ENCODE results near the gene MMS22L.

MMS22L gene

DNA sequence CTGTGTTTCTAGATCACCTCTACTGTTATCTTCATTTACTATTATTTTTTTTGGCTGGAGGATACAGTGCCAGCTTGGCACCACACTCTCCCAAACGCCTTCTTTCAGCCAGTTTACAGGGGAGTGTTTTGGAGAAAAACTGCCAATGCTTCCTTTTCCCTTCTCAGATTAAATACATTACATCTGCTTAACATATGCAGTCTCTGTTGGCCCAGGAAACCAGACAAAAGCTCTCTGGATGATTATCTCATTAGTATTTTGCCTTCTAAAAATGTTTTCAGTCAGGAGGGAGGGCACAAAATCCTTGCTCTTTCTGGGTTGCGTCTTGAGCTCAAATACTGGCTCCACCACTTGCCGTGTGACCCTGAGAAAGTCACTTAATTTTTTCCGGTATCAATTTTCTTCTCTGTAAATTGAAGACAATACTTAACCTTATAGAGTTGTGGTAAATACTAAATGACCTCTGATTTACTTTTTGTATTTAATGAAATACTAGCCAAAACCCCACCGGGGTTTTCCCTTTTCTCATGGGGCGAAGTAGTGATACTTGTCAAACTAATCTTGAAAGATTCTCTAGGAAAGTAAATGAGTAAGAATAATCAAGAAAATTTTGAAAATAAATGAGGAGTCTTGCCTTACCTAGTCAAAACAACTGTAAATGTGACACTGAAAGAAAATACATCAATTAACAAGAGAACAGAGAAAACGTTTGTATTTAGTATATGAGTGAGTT lies 146.2 kb downstream of the MMS22L start:
- no peak for DNase-seq

DNA sequence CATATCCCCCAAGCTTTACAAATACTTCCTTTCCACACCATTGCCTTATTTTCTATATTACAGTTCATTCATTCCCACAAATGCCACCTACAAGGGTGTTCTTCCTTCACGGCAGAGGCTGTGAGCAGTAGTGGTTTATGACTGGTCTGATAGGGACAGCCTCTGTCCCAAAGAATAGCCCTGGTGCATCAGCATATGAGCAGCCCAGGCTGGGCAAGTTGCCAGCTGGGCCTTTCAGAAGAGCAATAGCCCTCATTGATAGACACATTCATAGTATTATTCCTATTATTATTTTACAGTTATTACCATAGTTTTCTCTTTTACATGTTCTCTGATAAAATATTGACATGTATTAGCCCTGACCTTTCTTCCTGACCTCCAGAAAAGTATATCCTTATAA lies 149.9 kb downstream of the MMS22L start:
- no peak for DNase-seq

DNA sequence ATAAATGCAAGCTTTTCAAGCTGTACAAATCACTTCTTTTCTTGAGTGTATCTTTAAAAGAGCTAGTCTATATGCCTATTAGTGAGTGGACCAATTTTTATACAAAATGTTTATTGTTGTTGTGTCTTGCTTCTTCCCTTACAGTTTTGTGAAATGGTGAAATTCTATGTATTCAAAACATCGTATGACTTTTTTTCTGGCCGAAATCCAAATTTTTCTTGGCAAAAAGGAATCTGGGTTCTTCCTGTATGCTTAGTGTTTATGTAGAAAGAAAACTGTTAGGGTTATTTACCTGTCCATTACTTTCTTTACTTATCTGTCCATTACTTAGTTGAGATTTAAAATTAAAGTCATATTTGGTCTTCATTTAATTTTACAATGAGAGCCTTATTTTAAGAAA lies 153.9 kb downstream of the MMS22L start:
- DNase-seq, result no peak

DNA sequence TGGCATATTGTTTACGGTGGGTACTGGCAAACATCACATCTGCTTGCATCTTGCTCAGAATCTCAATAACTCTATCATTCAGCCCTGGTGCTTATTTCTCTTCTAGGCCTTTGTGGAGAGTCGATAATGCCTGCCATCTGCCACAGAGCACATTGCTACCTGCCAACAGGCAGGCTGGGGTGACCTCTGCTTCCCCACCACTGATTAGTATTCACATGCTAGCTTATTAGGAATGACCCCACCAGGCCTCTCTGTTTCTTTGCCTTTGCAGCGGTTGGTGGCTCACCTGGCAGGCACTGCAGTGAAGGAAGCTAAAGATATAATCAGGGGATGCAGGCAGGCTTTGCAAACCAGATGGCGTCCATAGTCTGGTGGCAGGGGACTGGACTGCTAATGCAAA lies 154.5 kb downstream of the MMS22L start:
- DNase-seq, result no peak

DNA sequence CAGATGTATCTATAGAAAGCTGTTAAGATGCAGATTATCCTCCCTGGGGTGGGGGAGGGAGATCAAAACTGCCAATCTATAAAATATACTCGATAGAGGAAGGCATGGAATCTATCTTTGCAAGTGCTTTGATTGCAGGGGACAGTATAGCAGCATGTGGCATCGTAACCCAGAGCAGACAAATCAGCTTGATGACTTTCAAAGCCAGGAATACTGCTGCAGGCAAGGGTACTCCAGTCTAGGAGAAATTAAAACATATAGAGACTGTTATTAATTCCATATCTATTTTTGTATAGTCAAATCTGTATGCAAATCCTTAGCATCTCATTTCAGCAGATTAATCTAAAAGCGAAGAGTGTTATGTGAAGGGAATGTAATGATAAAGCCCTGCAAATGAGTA lies 159.4 kb downstream of the MMS22L start:
- no peak for DNase-seq

DNA sequence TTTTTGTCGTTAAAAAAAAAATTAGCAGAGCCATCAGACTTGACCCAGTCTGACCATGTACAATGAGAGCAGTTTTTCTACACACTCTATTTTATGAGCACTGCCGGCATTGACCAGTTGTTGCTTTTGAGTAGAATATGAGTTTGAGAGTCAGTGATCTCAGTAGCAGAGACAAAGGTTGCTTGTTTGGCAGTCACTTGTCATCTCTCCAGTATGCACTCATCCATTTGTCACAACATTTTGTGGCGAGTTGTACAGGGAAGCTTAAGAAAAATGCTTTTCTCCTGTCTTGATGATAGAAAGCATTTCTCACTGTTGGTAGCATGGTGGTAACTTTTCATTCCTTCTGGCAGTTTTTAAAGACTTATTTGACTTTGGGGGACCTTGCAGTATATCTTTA lies 159.9 kb downstream of the MMS22L start:
- no peak for DNase-seq

DNA sequence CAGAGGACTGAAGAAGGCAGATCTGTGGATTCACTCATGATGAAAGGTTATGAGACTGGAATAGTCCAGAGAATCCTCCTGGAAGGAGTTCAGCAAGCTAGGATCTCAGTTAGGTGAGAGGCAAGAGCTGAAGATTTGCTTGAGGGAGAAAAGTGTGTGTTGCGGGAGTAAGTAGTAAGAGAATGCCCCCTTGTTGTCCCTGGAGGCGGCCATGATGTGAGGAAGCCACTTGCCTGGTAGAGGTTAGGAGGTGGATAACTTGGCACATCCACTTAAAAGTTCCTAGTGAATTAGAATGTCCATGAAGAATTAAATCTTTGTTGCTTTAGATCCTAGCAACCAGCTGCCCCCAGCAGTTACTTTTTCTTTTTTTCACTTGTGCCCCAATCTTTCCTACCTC lies 162.5 kb downstream of the MMS22L start:
- DNase-seq, result no peak

DNA sequence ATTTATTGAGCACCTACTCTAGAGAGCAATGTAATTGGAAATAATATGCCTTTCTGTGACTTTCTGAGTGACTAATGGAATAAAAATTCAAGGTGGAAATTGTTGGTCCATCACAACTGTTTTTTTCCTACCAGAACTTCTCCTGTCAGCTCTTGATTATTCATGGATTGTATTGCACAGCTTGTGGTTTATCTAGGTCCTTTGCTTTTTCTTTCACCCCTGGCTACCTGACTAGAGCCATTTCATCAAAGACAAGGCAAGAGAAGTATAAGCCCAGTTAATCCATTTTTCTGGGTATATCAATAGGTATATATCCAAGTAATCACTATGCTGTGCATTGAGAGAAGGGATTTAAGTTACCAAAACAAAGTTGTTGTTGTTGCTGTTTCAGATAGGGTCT lies 168.4 kb downstream of the MMS22L start:
- DNase-seq, result no peak

DNA sequence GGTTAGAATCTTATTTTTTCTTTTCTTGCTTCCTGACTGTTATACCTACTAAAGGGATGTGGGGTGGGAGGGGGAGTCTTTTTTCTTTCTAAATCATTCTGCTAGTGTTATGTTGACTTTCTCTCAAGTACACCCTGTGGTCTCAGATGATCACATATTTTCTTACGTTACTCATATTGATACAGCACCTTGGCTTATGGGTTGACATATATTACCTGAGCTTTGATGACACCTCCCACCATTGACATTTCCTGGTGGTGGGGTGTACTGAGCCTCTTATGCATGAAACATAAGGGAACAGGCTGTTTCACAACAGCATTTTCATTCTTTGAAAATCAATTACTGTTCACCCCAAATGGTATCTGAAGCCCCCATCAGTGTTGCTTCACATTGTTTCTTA lies 169.8 kb downstream of the MMS22L start:
- no peak for DNase-seq

DNA sequence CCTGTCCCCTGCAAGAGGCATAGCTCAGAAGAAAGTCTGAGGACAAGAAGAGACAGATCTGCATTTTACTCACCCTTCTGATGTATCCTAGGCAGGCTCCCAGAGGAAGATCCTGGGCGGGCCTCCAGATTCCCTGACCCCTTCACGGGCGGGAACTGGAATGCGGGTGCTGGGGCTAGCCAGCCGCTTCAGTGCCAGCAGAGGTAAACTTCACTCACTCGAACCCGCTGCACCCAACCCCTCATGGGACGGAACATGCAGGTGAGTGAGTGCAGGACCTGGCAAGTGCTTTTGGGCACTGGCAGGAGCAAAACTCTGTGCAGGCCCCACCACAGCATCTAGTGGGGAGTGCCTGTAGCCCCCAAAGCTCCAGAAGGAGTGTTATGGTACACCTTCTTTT lies 171.8 kb downstream of the MMS22L start:
- DNase-seq, result no peak

DNA sequence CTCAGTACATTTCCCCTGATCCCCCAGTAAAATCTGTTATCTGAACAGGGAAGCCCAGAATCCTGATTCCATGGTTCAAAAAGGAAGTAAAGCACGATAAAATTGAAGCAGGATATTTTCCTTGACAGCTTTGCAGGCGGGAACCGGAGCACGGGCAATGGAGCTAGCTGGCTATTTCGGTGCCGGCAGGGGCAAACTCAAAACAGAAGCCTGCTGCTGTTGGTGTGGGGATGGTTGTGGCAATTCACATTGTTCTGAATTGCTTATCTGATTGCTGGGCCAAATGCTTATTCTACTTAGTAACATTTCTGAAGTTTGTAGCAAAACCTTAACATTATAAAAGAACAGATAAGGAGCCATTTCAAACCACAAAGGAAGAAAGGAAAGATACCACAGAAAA lies 172.4 kb downstream of the MMS22L start:
- DNase-seq, result no peak

DNA sequence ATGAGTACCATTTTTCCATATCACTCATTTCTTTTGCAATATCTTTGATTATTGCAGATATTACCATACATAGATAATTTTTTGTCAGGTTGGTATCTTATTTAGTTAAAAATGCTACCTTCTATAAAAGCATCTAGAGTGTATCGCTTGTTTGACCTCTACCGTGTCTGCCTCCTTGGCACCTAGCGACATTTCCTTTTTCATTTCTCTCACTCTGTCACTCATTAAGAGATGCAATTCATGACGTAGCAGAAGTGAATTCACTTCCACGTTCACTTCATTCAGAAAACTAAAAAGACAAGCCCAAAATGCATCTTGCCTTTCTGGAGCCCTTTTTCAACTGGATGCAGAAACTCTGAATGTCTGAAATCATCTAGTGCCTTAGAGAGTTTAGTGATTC lies 172.9 kb downstream of the MMS22L start:
- DNase-seq, result no peak

DNA sequence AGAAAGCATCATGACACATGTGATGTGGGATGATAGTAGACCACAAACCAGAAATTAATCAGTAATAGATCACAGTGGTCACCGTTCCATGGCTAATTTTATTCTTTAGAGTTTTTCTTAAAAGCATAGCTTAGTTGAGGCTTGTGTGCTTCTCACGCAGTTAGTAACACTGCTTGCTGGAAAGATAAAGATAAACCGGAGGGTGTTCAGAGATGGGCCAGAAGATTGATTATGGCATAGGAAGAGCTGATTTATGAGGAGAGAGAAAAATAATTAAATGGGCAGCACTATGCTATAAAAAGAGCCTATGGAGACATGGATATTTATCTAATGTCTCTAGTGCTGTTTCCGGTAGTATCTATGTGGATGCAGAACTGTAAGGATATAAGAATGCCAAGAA lies 173.6 kb downstream of the MMS22L start:
- no peak for DNase-seq

DNA sequence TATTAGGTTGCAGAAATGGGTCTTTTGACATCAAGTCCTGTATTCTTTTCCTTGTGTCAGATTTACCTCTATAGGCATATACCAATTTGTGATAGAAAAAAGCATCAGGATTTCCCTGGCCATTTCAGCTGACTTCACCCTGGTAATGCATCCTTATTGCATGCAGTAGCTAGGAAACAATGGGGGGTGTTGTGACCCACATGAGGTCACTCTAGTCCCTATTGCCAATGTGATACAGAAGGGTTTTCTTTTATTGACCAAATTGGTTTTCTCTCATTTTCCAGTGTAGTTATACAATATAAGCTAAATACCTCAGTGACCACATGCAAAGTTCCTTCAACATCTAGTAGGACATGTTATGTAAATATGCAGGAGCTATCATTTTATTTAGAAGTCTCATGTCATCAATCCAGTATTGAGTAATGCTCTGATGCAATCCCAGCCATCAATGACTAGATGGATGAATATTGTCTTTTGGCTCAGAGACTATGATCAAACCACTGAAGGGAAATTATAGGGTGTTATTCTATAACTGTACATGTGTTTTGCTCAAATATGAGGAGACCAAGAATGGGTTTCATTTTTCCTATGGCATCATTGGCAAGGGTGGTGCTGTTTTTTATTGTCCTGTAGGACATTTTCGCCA lies 180.7 kb downstream of the MMS22L start:
- DNase-seq, result no peak

DNA sequence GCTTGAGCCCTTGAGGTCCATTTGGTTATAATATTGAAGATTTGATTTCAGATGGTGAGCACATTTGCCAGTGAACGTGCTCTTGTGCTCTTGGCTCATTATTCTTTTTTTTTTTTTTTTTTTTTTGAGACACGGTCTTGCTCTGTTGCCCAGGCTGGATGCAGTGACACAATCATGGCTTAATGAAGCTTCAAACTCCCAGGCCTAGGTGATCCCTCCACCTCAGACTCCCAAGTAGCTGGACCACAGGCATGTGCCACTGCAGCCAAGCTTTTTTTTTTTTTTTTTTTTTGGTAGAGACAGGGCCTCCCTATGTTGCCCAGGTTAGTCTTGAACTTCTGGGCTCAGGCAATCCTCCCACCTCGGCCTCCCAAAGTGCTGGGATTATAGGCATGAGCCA lies 182.3 kb downstream of the MMS22L start:
- DNase-seq, result no peak

DNA sequence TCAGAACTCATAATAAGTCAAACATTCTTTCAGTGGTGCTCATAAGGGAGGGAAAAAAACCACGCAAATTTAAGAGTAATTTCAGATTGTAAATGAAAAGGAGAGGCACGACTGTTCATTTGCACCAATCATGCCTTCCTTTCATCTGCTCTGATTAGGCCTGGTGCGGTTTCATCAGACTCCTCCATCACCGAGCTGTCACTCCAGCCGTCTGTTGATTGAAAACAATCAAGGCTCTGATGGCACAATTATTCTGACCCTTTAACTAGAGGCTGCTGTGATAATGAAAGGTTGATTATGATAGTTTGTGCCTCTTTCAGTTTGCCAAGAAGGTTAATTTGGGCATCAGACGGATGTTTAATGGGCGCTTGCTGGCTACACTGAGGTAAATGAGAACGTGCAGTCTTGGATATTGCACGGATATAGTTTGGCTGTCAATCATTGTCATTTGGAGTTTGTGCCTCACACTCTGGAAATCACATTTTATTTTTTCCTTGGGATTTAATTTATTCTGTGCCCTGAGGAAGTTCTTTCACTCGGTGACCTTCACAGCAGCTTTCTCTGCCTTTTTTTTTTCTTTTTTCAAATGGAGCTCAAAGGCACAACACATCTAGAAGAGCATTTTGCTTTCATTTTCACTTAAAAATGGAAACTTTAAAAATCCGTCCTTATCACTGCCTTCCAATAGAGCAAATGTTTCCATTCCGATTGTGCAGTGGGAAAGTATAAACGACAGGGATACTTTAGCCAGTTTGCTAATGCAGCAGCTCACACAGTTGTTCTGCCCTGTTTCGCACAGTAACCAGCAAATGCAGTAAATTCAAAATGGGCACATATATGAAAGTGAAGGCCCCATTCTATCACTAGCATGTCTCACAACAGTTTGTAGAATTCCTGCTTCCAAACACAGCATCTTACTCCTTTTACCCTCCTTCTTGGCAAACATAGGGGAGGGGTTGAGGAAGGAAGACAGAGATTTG lies 185.7 kb downstream of the MMS22L start:
- DNase-seq, result no peak

DNA sequence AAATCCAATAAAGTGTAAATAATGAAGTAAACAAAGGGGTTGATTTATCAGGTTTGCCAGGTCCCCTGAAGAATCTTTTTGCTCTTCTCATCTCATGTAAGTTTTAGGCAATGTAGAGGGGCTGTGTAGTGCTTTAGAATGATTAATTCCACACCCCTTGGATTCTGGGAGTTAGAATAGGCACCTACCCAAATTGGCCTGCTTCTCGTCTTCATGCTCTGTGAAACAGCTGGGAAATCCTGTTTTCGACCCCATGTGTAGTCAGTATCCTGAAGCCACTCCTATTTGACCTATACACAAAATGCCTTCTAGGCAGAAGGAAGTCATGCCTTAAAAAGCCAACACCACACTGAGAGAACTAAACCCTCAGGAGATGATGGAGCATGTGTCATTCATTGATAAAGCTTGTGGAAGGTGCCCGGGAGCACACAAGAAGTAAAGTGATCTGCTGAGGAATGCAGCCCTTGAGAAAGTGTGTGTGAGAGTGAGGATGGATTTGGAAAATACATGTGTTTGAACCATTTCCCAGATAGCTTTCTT lies 187.6 kb downstream of the MMS22L start:
- no peak for DNase-seq

DNA sequence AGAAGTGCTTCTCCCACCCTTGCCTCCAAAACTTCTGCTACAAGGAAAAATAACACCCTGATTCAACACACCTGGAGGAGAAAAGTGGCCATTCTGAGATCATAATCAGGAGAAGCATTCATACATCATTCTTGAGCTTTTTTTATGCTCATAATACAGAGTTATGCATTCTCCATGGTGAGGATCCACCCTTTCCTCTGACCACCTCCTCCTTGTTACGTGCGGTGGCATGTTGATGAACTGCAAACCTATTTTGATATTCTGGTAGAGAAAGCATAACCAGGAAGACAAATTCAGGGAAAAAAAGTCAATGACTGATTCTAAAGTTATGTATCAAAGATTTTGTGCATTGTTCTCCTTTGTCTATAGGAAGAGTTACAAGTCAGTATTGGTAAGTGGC lies 188.6 kb downstream of the MMS22L start:
- no peak for DNase-seq

DNA sequence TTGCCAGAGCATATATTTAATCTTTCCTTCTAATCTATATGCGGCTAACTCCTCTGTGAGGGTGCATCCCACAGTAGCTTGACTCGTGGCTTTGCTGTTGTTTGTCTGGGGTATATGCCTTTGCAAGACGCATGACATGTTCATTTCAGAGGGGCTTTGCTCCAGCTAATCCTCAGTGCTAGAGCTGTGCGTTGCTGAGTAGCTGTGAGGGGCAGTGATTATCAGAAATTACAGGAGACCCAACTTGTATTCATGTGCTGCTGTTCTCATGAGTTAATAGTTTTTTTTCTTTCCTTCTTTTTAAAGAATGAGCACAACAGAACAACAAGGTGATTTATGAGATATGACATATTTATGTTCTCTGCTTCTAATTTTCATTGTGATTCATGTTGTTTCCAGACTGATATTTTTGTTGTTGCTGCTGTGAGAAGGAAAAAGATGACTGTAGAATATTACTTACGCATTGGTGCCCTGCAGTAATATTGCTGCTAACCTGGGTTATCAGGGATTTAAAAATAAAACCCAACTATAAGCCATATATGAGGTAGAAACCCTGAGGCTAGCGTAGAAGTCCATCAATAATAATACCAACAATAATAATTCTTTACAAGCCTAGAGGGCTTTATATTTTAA lies 190.2 kb downstream of the MMS22L start:
- no peak for DNase-seq

All from activated T-cell treated with anti-CD3 and anti-CD28 coated beads, Interleukin-2, amount 50 U/mL, for 1 hour (primary cell).